GM10847 (cell line): ENCODE results near the gene CYP4F8.

Experiments used
- POLR2A ChIP-seq: IDR thresholded peaks from 2 replicates; pipeline ENCODE4 v1.6.1; 2011; ENCODE audit not compliant: insufficient read length; ENCODE audit errors: extremely low read depth

Gene CYP4F8

DNA sequence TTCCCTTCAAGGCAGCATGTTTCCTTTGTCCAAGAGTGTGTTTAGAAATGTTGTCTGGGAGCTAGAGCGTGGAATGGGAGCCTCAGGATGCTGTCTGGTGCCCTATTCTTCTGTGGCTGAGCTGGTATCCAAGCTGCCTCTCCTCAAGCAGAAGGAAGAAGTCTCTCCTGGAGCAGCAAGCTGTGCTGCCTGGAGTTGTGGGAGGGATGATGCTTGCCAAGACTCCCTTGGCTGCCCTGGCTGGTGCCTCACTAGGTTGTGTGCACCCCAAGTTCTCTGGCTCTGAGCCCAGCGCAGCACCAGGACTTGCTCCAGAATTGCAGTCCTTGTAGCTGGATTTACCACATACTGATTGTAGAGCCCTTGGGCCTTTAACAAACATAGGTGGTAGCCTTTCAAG lies 21.0 kb downstream of the CYP4F8 start:
- no peak for TF ChIP-seq POLR2A

DNA sequence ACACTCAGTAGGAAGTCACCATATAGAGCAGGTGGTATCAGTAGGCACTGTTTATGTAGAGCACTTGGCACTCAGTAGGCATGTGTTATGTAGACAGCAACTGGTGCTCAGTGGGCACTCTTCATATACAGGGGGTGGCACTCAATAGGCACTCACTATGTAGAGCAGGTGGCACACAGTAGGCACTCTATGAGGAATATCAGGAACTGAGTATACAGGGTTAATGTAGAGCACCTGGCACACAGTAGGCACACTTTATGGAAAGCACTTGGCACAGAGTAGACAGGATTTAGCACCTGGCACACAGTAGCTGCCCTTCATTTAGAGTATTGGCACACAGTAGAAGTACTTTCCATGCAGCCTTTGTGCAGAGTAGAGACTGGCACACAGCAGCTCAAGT lies 24.6 kb downstream of the CYP4F8 start:
- TF ChIP-seq POLR2A, result no peak

- no peak for TF ChIP-seq POLR2A
These were observed 25.4 kb downstream of the CYP4F8 start, which contains the start of gene CYP4F3 for GRCh38 chr19:15640294-15640903. Gene CYP4F3, plus strand, starts transcription at chr19:15640897. Its CDS starts 519 bp downstream, at chr19:15641416.

DNA sequence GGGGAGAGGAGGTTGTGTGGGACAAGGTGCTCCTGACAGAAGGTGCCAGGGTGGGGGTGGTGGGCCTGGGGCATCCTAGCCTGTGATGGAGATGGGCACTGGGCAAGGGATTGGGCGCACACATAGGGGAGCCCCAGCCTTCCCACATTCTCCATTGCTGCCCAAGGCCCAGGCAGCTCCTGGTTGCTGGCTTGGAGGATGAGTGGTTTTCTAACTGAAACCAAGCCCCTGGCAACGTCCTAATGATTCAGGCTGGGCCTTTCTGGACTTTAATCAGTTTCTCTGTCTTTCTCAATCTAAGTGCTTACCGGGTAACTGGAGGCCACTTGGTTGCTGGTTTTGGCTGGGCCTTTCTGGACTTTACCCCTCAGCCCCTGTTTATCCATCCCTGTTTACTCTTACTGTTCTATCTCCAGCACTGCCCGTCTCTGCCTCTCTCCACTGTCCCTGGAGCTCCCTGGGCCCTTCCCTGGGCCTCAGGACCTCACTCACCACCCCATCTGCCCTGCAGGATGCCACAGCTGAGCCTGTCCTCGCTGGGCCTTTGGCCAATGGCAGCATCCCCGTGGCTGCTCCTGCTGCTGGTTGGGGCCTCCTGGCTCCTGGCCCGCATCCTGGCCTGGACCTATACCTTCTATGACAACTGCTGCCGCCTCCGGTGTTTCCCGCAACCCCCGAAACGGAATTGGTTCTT lies 26.0 kb downstream of the CYP4F8 start:
- no peak for TF ChIP-seq POLR2A

DNA sequence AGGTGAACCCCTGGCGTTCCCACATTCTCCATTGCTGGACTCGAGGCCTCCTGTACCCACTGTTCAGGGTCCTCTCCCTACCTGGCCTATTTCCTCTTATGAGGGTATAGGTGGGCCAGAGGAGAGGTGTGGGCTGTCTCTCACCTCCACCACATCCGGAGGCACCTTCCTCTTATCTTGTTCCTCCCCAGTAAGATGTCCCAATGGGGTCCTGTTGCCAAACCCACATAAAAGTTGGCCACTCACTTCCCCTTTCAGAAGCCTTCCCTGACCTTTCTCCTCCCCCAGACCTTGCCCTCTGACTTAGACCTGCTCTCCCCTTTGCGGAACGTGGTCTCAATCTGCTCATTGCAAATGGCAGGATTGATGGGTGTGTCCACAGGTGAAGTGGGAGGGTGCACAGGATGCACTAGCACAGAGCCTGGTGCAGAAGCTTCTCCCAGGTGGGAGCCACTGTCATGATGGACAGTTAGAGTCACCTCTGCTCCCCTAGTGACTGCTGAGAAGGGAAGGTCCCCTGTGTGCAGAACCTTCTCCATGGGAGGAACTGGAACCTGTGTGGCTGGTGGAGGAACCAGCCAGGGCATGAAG lies 27.0 kb downstream of the CYP4F8 start:
- no peak for TF ChIP-seq POLR2A

DNA sequence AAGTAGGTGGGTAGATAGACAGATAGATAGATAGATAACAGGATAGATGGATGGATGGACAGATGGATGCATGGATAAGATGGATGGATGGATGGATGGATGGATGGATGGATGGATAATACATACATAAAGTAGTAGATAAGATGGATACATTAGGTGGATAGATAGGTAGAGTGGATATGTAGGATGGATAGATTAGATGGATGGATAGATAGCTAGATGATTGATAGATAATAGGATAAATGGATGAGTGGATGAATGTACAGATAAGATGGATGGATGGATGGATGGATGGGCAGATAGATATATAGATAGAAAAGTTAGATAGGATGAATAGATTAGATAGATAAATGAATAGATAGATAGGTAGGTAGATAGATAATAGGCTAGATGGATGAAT lies 27.8 kb downstream of the CYP4F8 start:
- TF ChIP-seq POLR2A, result no peak

DNA sequence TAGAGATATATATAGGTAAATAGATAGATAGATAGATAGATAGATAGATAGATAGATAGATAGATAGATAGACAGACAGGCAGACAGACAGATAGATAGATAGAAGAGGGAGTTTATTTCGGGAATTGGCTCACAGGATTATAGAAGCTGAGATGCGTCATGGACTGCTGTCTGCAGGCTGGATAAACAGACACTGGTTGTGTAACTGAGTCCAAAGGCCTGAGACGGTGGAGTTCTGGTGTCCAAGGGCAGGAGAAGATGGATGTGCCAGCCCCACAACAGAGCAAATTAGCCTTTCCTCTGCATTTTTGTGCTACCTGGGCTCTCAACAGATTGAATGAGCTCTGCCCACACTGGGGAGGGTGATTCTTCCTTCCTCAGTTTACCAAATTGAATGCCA lies 28.4 kb downstream of the CYP4F8 start:
- no peak for TF ChIP-seq POLR2A

GRCh38 chr19:15644066-15644741 lies 29.2 kb downstream of the CYP4F8 start:
- no peak for TF ChIP-seq POLR2A

DNA sequence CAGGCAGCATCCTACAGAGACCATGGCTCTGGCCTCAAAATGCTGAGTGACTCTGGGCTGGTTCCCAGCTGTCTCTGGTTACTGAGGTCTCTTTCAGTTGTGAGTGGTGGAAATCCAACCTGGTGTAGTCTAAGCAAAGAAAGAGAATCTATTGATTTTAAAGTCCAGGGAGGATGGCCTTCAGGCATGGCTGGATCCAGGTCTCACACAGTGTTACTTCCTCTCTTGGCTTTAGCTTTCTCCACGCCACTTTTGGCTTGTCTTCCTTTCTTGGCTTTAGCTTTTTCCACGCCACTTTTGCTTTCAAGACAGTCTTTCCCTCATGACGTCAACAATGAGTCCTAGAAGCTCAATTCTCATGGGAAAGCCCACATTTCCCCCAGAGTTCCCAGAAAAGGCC lies 29.8 kb downstream of the CYP4F8 start:
- no peak for TF ChIP-seq POLR2A

DNA sequence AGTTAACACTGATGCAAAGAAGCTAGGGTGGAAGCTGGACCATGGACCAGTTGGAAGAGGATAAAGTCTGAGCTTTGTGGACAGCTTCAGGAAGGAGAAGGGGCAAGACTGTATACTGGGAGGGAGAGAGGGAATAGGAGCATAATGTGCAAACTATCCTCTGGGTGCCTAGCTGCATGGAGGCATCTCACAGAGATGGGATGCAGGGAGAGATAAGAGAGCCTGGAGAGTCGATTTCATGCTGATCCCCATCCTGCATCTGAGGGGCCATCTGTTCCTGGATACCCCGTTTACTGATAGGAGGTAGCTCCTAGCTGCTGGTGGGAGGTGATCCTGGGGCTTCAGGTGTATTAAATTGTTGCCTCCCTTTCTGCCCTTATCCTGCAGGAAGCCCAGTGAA lies 34.5 kb downstream of the CYP4F8 start:
- no peak for TF ChIP-seq POLR2A

GRCh38 chr19:15651791-15652190 lies 36.8 kb downstream of the CYP4F8 start:
- no peak for TF ChIP-seq POLR2A

- TF ChIP-seq POLR2A, result no peak
These were observed 37.7 kb downstream of the CYP4F8 start for GRCh38 chr19:15652559-15653278.

DNA sequence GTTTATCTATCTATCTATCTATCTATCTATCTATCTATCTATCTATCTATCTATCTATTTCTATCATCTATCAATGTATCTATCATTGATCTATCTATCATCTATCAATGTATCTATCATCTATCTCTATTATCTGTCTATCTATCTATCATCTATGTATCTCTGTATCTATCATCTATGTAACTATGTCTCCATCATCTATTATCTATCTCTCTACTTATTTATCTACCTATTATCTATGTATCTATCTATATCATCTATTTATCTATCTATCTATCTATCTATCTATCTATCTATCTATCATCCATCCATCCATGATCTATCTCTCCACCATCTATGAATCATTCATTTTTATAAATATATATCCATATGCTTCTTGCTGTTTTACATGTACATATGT lies 41.4 kb downstream of the CYP4F8 start:
- TF ChIP-seq POLR2A, result no peak

DNA sequence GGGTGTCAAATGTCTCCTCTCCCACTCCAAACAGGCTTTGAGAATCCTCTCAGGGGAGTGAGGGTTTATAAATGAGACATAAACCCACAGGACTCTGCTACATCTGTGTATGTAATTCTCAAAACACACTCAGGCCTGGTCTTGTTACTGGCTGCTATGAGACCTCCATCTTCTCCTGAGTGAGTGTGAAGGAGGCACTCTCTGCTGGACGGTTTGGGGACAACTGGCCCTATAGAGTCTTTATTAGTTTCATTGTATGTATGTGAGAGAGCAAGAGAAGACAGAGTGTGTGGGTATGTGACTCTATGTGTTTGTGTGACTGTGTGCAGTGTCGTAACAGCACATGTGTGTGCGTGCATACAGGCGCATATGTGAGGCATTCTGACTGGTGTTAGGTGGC lies 48.2 kb downstream of the CYP4F8 start:
- no peak for TF ChIP-seq POLR2A

DNA sequence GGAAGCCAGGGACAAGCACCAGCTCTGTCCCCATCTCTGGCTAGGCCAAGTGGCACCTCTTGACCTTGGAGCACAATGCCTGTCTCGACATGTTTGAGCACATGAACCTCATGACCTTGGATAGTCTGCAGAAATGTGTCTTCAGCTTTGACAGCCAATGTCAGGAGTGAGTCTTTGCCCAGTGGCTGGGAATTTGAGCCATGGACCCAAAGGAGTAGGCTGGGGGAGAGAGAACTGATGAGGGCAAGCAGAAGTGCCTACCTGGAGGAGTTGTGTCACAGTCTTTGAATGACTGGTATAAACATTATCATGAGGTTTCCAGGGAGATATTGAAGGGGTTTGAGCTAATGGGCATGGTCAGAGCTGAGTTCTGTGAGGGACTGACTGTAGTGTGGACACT lies 51.2 kb downstream of the CYP4F8 start:
- no peak for TF ChIP-seq POLR2A
